Vagina (tissue), 2 donors: ENCODE data around the gene FAM186B. TPM values are rescaled to one million over a fixed set of nuclear protein-coding genes. Genes with fewer than 3 reads are reported as not detected.
"Not testable (repeated sequence)": the region's sequence is repeated elsewhere in the genome, so short reads cannot be mapped to it uniquely, and the experiment has no call there.

Experiments
- DNase-seq, 2 donors: peaks; one replicate each; pipeline ENCODE4 v3.0.0-alpha.2; 2017; ENCODE audit errors: extremely low spot score in 2 of 2
- H3K27ac ChIP-seq: fragments of 200-600 bp; sonication (generic); one replicate; pipeline ENCODE4 v1.5.1; 2019
- H3K27me3 ChIP-seq: fragments of 200-600 bp; sonication (generic); one replicate; pipeline ENCODE4 v1.5.1; 2019
- H3K36me3 ChIP-seq, 2 donors: fragments of 200-600 bp; sonication (generic); one replicate each; pipeline ENCODE4 v1.5.1; 2017 to 2019
- H3K4me1 ChIP-seq: fragments of 200-600 bp; sonication (generic); one replicate; pipeline ENCODE4 v1.5.1; 2019
- H3K4me3 ChIP-seq, 2 donors: fragments of 200-600 bp; sonication (generic); 1 replicate in 1 of 2; 2 replicates in 1 of 2; pipeline ENCODE4 v1.5.1; 2016 to 2019
- H3K9me3 ChIP-seq: fragments of 200-600 bp; sonication (generic); one replicate; pipeline ENCODE4 v1.5.1; 2019
- POLR2A ChIP-seq, 2 donors: fragments of 450-650 bp; IDR thresholded peaks; one replicate each; pipeline ENCODE4 v1.6.1; 2017; ENCODE audit warnings: antibody characterized with exemption in 2 of 2, mild to moderate bottlenecking in 2 of 2, moderate library complexity in 2 of 2
- POLR2AphosphoS5 ChIP-seq, 2 donors: sonication (generic); formaldehyde crosslinking; IDR thresholded peaks; one replicate each; pipeline ENCODE4 v1.9.0; 2017; ENCODE audit warnings: antibody characterized with exemption in 2 of 2, mild to moderate bottlenecking in 2 of 2, low read depth in 1 of 2; ENCODE audit not compliant: insufficient read depth in 1 of 2
- intact Hi-C: fragments of 100-400 bp; cut with DNase I; formaldehyde crosslinking; loops from one replicate; pipeline ENCODE4 v1.15.1; 2023
- total RNA-seq: library from RNA; depleted of rRNA; stranded (reverse); fragments of >200 nt; gene quantifications from one replicate; pipeline ENCODE4 v1.2.3, GENCODE V29; 2016
- TF ChIP-seq, protein P1 (sequence below), 3 experiments: fragments of 450-650 bp in 2 of 3; fragments of 200-600 bp in 1 of 3; sonication (generic) in 1 of 3; IDR thresholded peaks; one replicate each; pipeline ENCODE4 v1.5.1; 2017 to 2019; ENCODE audit warnings: antibody characterized with exemption in 3 of 3, mild to moderate bottlenecking in 2 of 3, moderate library complexity in 2 of 3

The FAM186B gene
- total RNA-seq, 1 donor from 2014 or later: not detected

DNA sequence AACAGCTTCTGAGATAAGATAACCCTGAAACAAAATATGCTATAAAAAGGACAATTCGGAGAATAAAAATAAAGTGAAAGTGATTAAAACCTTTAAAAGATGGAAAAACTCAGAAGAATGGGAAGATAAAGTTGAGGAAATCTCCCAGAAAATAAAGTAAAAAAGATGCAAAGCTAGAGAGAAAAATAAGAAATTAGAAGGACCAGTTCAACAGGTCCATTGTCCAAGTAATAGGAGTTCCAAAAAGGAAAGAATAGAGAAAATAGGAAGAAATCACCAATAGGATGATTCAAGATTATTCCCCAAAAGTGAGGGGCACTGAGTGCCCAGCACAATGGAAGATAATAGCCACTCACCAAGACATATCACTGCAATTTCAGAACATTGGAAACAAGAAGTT, 13.1 kb upstream of the FAM186B start:
- Histone ChIP-seq H3K36me3 (no peaks in the 10 kb centered on the region), H3K4me3 (no peak overlapping the region), H3K9me3 (no peaks in the 10 kb centered on the region), H3K27me3 (no peaks in the 10 kb centered on the region), H3K27ac (no peak overlapping the region), H3K4me1 (peaks cover 19% of the 10 kb centered on the region)
- no peak for TF ChIP-seq POLR2A (IDR thresholded peaks at IDR 0.05)
- TF ChIP-seq, protein P1, sequence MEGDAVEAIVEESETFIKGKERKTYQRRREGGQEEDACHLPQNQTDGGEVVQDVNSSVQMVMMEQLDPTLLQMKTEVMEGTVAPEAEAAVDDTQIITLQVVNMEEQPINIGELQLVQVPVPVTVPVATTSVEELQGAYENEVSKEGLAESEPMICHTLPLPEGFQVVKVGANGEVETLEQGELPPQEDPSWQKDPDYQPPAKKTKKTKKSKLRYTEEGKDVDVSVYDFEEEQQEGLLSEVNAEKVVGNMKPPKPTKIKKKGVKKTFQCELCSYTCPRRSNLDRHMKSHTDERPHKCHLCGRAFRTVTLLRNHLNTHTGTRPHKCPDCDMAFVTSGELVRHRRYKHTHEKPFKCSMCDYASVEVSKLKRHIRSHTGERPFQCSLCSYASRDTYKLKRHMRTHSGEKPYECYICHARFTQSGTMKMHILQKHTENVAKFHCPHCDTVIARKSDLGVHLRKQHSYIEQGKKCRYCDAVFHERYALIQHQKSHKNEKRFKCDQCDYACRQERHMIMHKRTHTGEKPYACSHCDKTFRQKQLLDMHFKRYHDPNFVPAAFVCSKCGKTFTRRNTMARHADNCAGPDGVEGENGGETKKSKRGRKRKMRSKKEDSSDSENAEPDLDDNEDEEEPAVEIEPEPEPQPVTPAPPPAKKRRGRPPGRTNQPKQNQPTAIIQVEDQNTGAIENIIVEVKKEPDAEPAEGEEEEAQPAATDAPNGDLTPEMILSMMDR (IDR thresholded peaks at IDR 0.05): no peak
- TF ChIP-seq POLR2AphosphoS5 (IDR thresholded peaks at IDR 0.05; ENCODE audit: insufficient read depth in 1 of 2, low read depth in 1 of 2): no peak
- intact Hi-C loops: no loop called here
- no peak for DNase-seq

DNA sequence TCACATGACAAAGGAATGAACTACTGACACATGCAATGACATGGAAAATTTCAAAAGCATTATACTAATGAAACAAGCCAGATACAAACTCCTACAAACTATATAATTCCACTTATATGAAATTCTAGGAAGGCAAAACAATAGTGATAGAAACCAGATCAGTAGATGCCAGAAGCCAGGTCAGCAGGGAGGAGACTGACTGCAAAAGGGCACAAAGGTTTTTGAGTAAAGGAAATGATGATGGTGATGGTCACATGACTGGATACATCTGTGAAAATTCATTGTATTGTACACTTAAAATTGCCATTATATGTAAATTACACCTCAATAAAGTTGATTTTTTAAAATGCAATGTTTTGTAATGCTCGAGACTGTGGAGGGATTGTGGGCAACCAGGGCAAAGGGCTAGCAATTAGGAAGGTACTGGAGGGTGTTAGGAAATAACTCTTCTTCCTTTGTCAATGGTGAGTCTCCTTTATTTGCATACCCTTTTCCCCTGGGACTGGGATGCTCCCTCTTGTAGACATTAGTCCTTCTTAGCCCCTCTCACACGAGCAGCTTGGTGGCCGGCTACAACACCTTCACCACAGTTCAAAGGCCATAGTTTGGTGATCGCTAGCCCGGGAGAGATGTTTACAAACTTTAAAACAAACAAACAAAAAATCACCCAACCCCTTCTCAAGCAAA, 11.2 kb upstream of the FAM186B start:
- no peaks in the 10 kb centered on the region for H3K9me3 ChIP-seq
- intact Hi-C loops: no loop called here
- H3K27me3 ChIP-seq: no peaks in the 10 kb centered on the region
- H3K4me3 ChIP-seq: no peak overlapping the region
- H3K36me3 ChIP-seq: no peaks in the 10 kb centered on the region
- H3K27ac ChIP-seq: no peak overlapping the region
- no peak for TF ChIP-seq POLR2AphosphoS5 (IDR thresholded peaks at IDR 0.05; ENCODE audit: insufficient read depth in 1 of 2, low read depth in 1 of 2)
- TF ChIP-seq POLR2A (IDR thresholded peaks at IDR 0.05): no peak
- TF ChIP-seq, protein P1 (IDR thresholded peaks at IDR 0.05): no peak
- peaks cover 7% of the 10 kb centered on the region for H3K4me1 ChIP-seq
- DNase-seq: no peak

DNA sequence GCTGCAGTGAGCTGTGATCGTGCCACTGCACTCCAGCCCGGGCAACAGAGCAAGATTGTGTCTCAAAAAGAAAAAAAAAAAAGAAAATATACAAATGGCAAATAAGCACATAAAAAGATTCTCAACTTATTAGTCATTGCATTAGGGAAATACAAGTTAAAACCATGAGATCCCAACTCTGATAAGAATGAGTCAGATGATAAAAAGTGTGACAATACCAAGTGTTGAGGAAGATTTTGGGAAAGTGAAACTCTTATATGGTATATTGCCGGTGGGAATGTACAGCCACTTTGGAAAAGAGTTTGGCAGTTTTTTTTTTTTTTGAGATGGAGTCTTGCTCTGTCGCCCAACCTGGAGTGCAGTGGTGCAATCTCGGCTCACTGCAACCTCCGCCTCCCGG, 10.3 kb upstream of the FAM186B start:
- Histone ChIP-seq H3K36me3 (no peaks in the 10 kb centered on the region), H3K27ac (no peak overlapping the region), H3K4me3 (no peak overlapping the region), H3K4me1 (no peaks in the 10 kb centered on the region), H3K9me3 (no peaks in the 10 kb centered on the region), H3K27me3 (no peaks in the 10 kb centered on the region)
- TF ChIP-seq POLR2AphosphoS5 (IDR thresholded peaks at IDR 0.05; ENCODE audit: insufficient read depth in 1 of 2, low read depth in 1 of 2): no peak
- no peak for TF ChIP-seq POLR2A (IDR thresholded peaks at IDR 0.05)
- TF ChIP-seq, protein P1 (IDR thresholded peaks at IDR 0.05): no peak
- intact Hi-C loops: no loop called here
- DNase-seq: no peak

DNA sequence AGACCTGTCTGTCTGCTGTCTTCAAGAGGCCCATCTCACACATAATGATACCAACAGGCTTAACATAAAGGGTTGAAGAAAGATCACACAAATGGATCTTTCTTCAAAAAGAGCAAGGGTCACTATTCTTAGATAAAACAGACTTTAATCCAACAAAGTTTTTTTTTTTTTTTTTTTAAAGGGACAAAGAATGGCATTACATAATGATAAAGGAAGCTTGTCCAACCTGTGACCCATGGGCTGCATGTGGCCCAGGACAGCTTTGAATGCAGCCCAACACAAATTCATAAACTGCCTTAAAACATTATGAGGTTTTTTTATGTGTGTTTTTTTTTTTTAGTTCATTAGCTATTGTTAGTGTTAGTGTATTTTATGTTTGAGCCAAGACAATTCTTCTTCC, 6.8 kb upstream of the FAM186B start:
- intact Hi-C loops: no loop called here
- H3K4me1 ChIP-seq: no peaks in the 10 kb centered on the region
- no peak for DNase-seq
- TF ChIP-seq POLR2A (IDR thresholded peaks at IDR 0.05) (no peak), POLR2AphosphoS5 (IDR thresholded peaks at IDR 0.05; ENCODE audit: insufficient read depth in 1 of 2, low read depth in 1 of 2) (no peak)
- TF ChIP-seq, protein P1 (IDR thresholded peaks at IDR 0.05): no peak
- no peak overlapping the region for H3K4me3 ChIP-seq
- no peak overlapping the region for H3K27ac ChIP-seq
- no peaks in the 10 kb centered on the region for H3K27me3 ChIP-seq
- H3K36me3 ChIP-seq: no peaks in the 10 kb centered on the region
- no peaks in the 10 kb centered on the region for H3K9me3 ChIP-seq

DNA sequence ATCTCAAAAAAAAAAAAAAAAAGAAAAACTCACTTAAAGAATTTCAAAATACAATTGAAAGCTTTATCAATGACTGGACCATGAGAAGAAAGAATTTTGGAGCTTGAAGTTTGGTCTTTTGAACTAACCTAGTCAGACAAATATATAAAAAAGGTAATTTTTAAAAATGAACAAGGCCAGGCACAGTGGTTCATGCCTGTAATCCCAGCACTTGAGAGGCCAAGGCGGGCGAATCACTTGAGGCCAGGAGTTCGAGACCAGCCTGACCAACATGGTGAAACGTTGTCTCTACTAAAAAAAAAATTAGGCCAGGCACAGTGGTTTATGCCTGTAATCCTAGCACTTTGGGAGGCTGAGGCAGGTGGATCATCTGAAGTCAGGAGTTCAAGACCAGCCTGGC, 5.3 kb upstream of the FAM186B start:
- H3K27me3 ChIP-seq, DNase-seq, intact Hi-C loops, H3K27ac ChIP-seq, H3K9me3 ChIP-seq, H3K36me3 ChIP-seq, H3K4me3 ChIP-seq, H3K4me1 ChIP-seq: not testable (repeated sequence)
